HL-60 (cell line): ENCODE measurements around the gene ARID1B.

Experiments used
- DNase-seq, 2 experiments: peaks; one replicate each; pipeline ENCODE4 v3.0.0-alpha.2; 2010 to 2020; ENCODE audit warnings: low read depth in 1 of 2, low spot score in 1 of 2
- H3K27ac ChIP-seq: fragments of 250-450 bp; sonication (Bioruptor Pico); replicated peaks from 2 replicates; pipeline ENCODE4 v1.5.1; 2020; ENCODE audit warnings: mild to moderate bottlenecking, moderate library complexity
- H3K27me3 ChIP-seq: fragments of 250-450 bp; sonication (Bioruptor Pico); 2 replicates; pipeline ENCODE4 v1.5.1; 2021; ENCODE audit warnings: mild to moderate bottlenecking, moderate library complexity; ENCODE audit not compliant: insufficient read depth, poor library complexity, severe bottlenecking
- H3K4me3 ChIP-seq: replicated peaks from 2 replicates; pipeline ENCODE4 v1.5.1; 2011; ENCODE audit warnings: mild to moderate bottlenecking, control low read depth, low read length; ENCODE audit not compliant: insufficient read depth
- GABPA ChIP-seq: IDR thresholded peaks from 2 replicates; pipeline ENCODE4 v1.6.1; 2012; ENCODE audit warnings: low read depth
- POLR2AphosphoS5 ChIP-seq: IDR thresholded peaks from 2 replicates; pipeline ENCODE4 v1.6.1; 2012; ENCODE audit warnings: low read depth
- REST ChIP-seq: IDR thresholded peaks from 2 replicates; pipeline ENCODE4 v1.6.1; 2012; ENCODE audit warnings: low read depth; ENCODE audit not compliant: insufficient replicate concordance
- SPI1 ChIP-seq: IDR thresholded peaks from 2 replicates; pipeline ENCODE4 v1.6.1; 2012; ENCODE audit warnings: low read depth, mild to moderate bottlenecking, borderline replicate concordance
- TF ChIP-seq, protein P1 (sequence below): IDR thresholded peaks from one replicate; pipeline ENCODE4 v1.5.1; 2011; ENCODE audit warnings: low read length, control low read depth, inconsistent platforms; ENCODE audit not compliant: insufficient read depth

ARID1B gene

DNA sequence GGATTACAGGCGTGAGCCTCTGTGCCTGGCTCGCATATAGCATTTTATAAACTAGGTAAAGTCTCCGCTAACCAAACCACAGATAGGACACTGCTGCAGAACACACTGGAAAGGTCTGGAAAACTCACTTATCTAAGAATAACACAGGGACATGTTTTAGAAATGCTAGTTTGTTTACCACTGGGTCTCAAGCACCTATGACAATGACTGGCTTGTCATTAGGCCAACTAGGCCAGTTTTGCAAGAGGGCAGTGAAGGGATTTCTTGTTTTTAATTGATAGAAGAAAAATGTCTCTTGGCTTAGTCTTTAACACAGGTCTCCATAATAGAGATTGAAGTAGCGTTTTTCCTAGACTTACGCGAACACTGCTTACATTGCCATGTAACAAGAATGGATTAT is 344.7 kb downstream of the ARID1B start:
- H3K27me3 ChIP-seq = no peaks in the 10 kb centered on the region
- no peak overlapping the region for H3K4me3 ChIP-seq
- TF ChIP-seq SPI1 = no peak
- TF ChIP-seq REST = no peak
- no peak for TF ChIP-seq GABPA
- no peak for TF ChIP-seq POLR2AphosphoS5
- TF ChIP-seq, protein P1, sequence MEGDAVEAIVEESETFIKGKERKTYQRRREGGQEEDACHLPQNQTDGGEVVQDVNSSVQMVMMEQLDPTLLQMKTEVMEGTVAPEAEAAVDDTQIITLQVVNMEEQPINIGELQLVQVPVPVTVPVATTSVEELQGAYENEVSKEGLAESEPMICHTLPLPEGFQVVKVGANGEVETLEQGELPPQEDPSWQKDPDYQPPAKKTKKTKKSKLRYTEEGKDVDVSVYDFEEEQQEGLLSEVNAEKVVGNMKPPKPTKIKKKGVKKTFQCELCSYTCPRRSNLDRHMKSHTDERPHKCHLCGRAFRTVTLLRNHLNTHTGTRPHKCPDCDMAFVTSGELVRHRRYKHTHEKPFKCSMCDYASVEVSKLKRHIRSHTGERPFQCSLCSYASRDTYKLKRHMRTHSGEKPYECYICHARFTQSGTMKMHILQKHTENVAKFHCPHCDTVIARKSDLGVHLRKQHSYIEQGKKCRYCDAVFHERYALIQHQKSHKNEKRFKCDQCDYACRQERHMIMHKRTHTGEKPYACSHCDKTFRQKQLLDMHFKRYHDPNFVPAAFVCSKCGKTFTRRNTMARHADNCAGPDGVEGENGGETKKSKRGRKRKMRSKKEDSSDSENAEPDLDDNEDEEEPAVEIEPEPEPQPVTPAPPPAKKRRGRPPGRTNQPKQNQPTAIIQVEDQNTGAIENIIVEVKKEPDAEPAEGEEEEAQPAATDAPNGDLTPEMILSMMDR = no peak
- DNase-seq = no peak
- H3K27ac ChIP-seq = no peak overlapping the region

DNA sequence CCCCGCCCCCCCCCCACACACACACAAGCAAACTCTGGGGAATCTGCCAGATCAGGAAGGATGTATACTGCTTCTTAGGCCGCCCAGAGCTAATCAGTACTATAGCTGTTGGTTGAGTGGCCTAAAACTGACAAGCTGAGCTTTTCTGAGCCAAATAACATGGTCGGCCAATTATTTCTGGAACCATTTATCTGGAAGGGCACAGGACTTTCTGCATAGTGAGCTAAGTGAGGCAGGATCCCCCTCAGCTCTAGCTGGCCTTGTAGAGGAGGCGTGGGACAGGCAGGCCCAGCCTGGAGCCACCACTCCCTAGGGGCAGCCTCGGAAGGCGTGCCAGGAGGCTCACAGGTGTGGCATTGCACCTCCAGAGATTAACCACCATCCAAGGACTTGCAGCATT is 346.1 kb downstream of the ARID1B start:
- Histone ChIP-seq H3K4me3 (no peak overlapping the region), H3K27me3 (no peaks in the 10 kb centered on the region), H3K27ac (no peak overlapping the region)
- DNase-seq = no peak
- TF ChIP-seq REST = no peak
- no peak for TF ChIP-seq GABPA
- no peak for TF ChIP-seq POLR2AphosphoS5
- TF ChIP-seq, protein P1 = no peak
- TF ChIP-seq SPI1 = no peak

- TF ChIP-seq, protein P1 = no peak
- no peak for TF ChIP-seq POLR2AphosphoS5
- no peak for TF ChIP-seq GABPA
- TF ChIP-seq REST = no peak
- no peak for TF ChIP-seq SPI1
- no peaks in the 10 kb centered on the region for H3K27me3 ChIP-seq
- H3K27ac ChIP-seq = no peak overlapping the region
- no peak for DNase-seq
- no peak overlapping the region for H3K4me3 ChIP-seq
These were observed 347.5 kb downstream of the ARID1B start for GRCh38 chr6:157124485-157125254.
